Hypothalamus (tissue), 51 donors: Measurements from ENCODE around the gene TENT5A.

Experiments
- DNase-seq, 51 donors: peaks; one replicate each; lab custom pipeline; 2025; lab: John Stamatoyannopoulos, UW

The TENT5A gene

DNA sequence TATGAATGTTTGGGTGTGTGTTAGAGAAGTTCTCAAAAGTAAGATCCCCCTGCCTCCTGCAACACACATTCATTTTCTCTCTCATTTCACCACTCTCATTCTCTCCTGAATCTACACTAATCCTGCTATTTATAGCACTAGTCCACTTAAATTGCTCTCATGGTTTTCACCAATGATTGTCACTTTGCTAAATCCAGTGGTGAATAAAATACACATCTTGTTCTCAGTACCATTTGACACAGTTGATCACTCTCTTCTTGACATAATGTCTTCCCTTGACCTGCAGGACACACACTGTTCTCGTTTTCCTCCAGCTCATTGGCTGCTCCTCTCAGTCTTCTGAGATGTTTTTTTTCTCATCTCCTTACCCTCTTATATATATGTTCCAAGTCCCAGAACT is 32.1 kb downstream of the TENT5A start:
- DNase-seq = no peak

DNA sequence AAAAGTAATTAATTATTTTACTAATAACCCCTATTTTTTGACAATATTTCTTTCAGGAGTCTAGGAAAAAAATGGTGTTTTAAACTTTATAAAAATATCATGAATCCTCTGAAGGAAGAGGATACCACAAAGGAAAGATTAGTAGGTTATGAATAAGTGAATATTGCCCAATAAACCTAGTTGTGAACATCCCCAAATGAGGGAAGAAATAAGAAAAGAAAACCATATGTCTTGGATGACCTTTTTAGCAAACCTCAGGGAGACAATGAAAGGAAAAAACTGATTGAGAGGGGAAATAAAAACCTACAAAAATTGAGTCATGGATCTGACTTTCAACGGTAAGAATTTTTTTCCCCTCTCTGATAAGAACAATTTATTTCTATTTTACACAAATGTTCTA is 34.4 kb downstream of the TENT5A start:
- no peak for DNase-seq

- DNase-seq = no peak
Observed at GRCh38 chr6:81714684-81715083, 37.8 kb downstream of the TENT5A start.

DNA sequence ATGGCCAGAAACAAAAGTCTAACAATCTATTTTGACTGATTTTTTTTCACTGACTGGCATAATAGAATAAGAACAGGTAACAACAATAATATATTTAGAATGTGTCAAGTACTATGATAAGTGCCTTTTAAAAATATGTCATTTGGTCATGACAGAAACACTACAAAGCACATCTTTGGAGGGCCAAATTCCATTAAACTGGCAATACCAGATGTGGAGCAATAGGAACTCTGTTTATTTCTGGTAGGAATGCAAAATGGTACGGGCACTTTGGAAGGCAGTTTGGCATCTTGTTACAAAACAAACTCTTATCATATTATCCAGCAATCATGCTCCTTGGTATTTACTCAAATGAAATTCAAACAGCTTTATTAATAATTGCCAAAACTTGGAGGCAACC is 39.3 kb downstream of the TENT5A start:
- DNase-seq = no peak

- no peak for DNase-seq
Observed at GRCh38 chr6:81708113-81708699, 44.3 kb downstream of the TENT5A start.

DNA sequence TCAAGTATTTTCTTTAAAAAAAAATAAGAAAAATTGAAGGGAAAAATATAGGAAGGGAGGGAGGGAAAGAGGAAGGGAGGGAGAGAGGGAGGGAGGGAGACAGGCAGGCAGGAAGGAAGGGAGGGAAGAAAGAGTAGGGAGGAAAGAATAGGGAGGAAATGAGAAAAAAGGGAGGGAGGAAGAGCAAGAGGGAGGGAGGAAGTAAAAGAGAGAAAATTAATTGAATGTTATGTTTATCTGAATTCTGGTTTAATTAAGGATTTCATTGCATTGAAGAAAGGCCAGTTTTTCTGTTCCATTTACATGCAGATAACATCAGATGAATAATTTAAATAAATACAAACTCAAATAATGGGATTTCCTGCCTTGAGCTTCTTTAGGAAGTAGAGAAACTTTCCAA is 47.8 kb downstream of the TENT5A start:
- DNase-seq = no peak

- DNase-seq = no peak
Observed at GRCh38 chr6:81700414-81700813, 52.1 kb downstream of the TENT5A start.

- no peak for DNase-seq
Observed at GRCh38 chr6:81697559-81697958, 54.9 kb downstream of the TENT5A start.

GRCh38 chr6:81696524-81696923 is 56.0 kb downstream of the TENT5A start:
- no peak for DNase-seq
